Inferior parietal cortex (tissue), 1 donor: Measurements from ENCODE around the gene SLBP.
A peak's percentile ranks its signal among the peaks of the same experiment; 100 is the strongest.

Source experiments
- DNase-seq: peaks from one replicate; pipeline ENCODE4 v3.0.0-alpha.2; 2016; ENCODE audit errors: extremely low spot score

Gene SLBP

DNA sequence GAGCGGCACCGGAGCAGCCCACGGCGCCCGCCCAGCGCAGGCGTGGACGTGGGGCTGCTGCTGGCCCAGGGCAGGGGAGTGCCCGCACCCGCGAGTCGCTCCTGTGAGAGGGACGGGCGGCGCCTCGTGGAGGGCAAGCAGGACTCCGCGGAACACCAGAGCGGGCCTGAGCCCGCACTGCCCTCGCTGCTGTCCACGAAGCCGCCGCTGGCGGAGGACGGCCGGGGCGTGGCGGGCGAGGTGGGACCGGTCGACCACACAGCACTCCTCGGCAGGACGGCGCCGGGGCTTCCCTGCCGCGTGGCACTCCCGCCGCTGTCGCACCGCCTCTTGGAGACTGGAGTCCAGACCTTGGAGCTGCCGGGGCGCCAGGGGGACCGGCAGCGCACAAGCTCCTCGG, 57.0 kb downstream of the SLBP start:
- DNase-seq = no peak

DNA sequence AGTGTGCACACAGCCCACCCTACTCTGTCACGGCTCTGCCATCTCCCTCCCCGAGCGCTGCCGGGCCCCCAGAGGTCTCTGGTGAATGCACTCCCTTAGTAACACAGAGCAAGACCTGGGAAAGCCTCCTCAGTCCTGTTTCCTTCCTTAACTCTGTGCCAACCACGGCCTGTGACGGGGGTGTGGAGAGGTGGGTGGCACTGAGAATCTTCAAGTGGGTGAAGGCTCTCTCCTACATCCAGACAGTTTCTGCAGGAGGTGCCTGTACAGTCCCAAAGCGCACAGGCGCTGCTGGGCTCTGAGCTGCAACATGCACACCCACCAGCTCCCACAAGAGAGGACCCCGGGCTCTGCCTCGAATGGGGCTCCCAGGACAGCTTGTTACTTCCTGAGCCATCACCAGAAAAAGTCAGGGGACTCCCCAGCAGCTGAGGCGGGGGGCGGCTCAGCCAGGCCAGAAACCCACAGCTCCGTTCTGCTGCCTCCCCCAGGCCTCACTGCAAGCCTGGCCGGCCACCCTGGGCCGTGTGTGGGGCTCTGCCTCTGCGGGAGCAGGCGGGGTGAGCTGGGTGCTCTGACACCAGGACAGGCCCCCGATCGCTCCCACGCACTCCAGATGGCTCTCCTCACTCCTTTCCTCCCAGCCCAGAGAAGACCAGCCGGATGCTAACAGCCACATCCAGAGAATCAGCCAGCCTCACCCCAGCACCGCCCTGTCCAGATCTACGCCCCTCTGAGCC, 57.7 kb downstream of the SLBP start:
- no peak for DNase-seq

DNA sequence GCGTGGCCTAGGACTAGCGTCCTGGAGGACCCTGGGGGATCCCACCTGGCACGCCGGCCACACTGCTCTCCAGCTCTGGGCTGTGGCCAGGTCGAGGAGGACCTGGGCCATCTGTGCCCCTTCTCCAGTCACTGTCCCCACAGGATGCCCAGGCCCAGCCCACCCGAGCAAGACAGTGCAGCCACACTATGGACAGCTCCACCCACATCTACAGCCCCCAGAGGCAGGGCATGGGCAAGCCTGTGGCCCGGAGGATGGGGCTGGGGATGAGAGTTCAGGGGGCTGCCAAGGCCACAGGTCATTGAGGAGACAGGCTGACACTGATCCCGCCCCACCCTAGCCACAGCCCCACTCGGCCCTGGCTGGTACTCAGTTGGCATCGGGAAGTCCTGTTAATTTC, 58.3 kb downstream of the SLBP start:
- no peak for DNase-seq

DNA sequence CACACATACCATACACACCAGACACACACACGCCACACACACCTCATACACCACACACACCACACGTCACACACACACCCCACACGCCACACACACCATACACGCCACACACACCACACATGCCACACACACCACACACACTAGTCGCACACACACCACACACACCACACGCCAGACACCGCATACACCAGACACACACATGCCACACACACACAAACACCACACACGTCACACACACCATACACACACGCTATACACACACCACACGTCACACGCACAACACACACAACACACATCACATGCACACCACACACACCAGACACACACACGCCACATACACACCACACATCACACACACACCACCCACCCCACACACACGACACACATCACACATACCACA, 60.0 kb downstream of the SLBP start:
- no peak for DNase-seq

DNA sequence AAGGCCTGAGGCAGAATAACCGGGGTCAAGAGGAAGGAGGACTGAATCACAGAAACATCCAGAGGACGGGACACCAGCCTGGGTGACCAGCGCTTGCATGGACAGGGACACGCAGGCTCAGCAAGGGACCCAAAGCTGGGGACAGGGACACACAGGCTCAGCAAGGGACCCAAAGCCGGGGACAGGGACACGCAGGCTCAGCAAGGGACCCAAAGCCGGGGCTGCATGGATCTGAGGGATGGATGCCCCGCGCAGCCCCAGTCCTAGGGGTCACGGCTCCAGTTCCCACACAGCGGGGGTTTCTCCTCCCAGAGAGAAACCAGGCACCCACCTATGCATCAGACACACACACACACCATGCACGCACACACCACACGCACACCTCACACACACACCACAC, 60.5 kb downstream of the SLBP start:
- DNase-seq = no peak

DNA sequence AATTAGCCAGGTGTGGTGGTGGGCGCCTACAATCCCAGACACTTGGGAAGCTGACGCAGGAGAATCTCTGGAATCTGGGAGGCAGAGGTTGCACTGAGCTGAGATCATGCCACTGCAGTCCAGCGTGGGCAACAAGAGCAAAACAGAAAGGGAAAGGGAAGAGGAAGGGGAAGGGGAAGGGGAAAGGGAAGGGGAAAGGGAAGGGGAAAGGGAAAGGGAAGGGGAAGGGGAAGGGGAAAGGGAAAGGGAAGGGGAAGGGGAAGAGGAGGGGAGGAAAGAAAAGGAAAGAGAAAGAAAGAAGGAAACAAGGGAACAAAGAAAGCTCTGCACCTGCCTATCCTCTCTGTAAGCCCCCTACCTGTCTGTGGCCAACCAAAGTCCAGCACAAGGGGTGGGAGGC, 63.2 kb downstream of the SLBP start:
- DNase-seq = no peak

DNA sequence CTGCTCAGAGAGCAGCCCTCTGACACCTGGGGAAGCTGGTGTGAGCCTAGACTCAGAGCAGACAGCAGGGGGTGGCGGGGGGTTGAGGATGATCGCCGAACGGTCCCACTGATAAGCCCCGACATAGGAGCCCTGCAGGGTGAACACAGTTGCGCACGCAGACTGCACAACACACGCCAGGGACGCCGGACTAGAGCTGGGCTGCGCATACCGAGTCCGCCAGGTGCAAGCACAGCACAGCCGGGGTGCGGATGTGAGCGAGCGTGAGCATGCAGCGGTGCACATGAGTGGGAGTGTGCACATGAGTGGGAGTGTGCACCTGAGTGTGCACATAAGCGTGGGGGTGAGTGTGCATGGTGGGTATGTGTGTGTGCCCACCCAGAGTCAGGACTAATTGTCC, 64.7 kb downstream of the SLBP start:
- DNase-seq = no peak

DNA sequence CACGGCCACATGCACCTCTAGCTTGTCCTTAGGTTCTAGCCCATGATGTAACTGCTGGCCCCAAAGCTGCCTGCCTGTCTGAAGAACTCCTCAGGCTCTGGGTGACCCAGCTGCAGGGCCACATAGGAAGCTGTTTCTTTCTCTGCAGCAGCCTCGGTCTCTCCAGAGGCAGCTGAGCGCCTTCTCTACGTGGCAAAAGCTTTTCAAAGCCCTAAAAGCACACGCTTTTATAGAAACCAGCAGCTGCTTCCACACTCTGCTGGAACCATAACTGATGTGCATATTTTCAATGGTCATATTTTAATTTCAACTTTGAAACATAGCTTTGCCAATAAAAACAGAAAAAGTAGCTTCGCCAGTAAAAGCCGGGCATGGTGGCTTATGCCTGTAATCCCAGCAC, 65.4 kb downstream of the SLBP start:
- no peak for DNase-seq

DNA sequence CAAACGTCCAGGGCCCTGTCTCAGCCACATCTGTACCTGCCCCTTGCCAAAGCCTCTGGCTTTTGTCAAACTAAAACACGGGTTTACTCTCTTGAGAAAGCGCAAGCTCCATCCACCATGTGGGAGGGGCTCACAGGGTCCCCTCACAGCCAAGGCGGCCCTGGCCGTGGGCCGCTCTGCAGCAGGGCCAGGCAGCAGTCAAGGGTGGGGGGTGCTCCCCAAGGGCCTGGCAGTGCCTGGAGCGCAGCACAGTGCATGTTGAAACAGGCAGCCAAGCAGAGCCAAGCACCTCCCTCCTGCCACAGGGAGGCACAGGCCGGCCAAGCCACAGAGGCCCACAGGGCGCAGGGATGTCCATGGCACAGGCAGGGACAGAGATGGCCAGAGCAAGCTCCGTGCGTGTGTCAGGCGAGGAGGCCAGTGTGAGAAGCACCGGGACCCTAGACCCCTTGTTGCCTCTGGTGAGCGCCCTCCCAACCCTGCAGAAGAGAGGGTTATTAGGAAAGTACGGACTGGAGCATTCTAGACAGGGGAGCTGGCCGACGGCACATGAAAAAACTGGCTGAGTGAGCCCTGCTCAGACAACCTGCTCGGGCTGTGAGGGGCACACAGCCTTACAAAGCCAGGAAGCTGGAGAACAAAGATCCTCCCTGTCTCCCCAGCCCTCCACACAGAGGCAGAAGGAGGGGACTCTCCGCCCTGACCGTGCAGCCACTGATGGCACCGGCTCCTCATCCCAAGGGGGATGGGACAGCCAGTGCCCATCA, 67.0 kb downstream of the SLBP start:
- DNase-seq = peak; percentile 64

DNA sequence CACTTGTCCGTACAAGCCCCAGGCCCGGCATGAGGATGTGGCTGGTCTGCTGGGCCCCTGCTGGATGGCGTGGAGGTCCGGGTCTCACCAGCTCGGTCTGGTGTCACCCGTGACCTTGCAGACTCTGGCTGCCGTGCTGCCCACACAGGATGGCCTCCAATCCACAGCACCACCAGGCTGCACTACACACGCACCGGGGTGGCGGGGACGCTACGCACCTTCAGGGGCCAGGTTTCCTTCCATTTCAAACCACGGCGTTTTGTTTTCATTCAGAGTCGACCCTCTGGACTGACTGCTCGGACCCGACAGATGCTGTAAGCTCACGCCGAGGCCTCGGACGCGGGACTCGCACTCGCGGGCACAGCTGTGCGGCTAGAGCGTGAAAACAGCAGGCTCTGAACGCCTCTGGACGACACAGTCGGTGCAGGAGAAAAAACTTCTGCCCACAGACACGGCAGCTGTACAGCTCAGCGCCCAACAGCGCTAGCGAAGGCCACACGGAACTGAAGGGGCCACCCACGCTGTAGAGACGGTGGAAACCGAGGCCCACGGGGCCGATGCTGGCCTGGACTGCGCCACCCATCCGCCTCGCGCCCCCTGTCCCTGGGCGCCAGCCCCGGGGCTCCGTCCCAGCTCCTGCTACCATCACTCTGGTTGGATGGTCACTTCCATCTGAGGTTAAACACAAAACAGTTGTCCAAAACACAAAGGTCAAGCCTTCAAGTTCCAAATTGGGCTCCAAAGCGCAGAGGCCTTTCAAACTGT, 68.0 kb downstream of the SLBP start:
- no peak for DNase-seq
